ENCODE data around the gene UBE2J1. TPM values are rescaled to one million over a fixed set of nuclear protein-coding genes. Genes with fewer than 3 reads are reported as not detected.

Gene UBE2J1
- total RNA-seq, 1 donor from 2014 or later: 32.8 TPM

- Mint-ChIP-seq H3K4me1 (peaks cover 77% of the 10 kb centered on the region), H3K36me3 (ENCODE audit: low read depth) (peaks cover 12% of the 10 kb centered on the region), H3K4me3 (no peak overlapping the region), H3K27ac (peak overlapping the region; percentile 38), H3K9me3 (no peaks in the 10 kb centered on the region), H3K27me3 (no peaks in the 10 kb centered on the region)
- TF ChIP-seq CTCF (IDR thresholded peaks at IDR 0.05): no peak
- DNase-seq (no peak), ATAC-seq (ENCODE audit: low read depth) (no peak)
- intact Hi-C loops (cut with micrococcal nuclease): no loop called here
- POLR2A ChIA-PET: interaction anchor here (7.0 kb wide), 1 partner anchor 269 kb away, joined by 98 read pairs; the partner anchor contains the start of gene PNRC1
- CTCF ChIA-PET: interaction anchor here (2.8 kb wide), 1 partner anchor 24 kb away, joined by 14 read pairs; no protein-coding TSS in a partner anchor
Measured at GRCh38 chr6:89348372-89348771, 4.2 kb downstream of the UBE2J1 start.

- TF ChIP-seq CTCF (IDR thresholded peaks at IDR 0.05): no peak
- Mint-ChIP-seq H3K9me3 (no peaks in the 10 kb centered on the region), H3K27me3 (no peaks in the 10 kb centered on the region), H3K4me3 (no peak overlapping the region), H3K27ac (peak overlapping the region; percentile 38), H3K36me3 (ENCODE audit: low read depth) (peaks cover 13% of the 10 kb centered on the region), H3K4me1 (peaks cover 74% of the 10 kb centered on the region)
- ChIA-PET CTCF (interaction anchor here (1.0 to 2.8 kb wide), 2 partner anchors 19 to 24 kb away, joined by 9 to 14 read pairs; no protein-coding TSS in a partner anchor), POLR2A (interaction anchor here (1.0 to 7.0 kb wide), 3 partner anchors 65 to 268 kb away, joined by 3 to 98 read pairs (median 4); partner anchors contain the start of genes PM20D2, PNRC1 and RRAGD)
- ATAC-seq (ENCODE audit: low read depth) (no peak), DNase-seq (no peak)
- intact Hi-C loops (cut with micrococcal nuclease): no loop called here
Measured at GRCh38 chr6:89347825-89348224, 4.7 kb downstream of the UBE2J1 start.

- POLR2A ChIA-PET: interaction anchor here (0.6 to 7.0 kb wide), 2 partner anchors 38 to 267 kb away, joined by 4 to 98 read pairs; partner anchors contain the start of gene PNRC1
- H3K36me3 Mint-ChIP-seq (ENCODE audit: low read depth): peaks cover 19% of the 10 kb centered on the region
- peaks cover 67% of the 10 kb centered on the region for H3K4me1 Mint-ChIP-seq
- H3K4me3 Mint-ChIP-seq: no peak overlapping the region
- no peaks in the 10 kb centered on the region for H3K9me3 Mint-ChIP-seq
- H3K27me3 Mint-ChIP-seq: no peaks in the 10 kb centered on the region
- no peak for DNase-seq
- no peak for TF ChIP-seq CTCF (IDR thresholded peaks at IDR 0.05)
- H3K27ac Mint-ChIP-seq: no peak overlapping the region
- ATAC-seq (ENCODE audit: low read depth): no peak
- CTCF ChIA-PET: interaction anchor here (2.8 kb wide), 1 partner anchor 26 kb away, joined by 14 read pairs; no protein-coding TSS in a partner anchor
- intact Hi-C loops (cut with micrococcal nuclease): no loop called here
Measured at GRCh38 chr6:89346433-89346832, 6.1 kb downstream of the UBE2J1 start.

- ChIA-PET POLR2A (interaction anchor here (1.3 kb wide), 1 partner anchor 32 kb away, joined by 6 read pairs; no protein-coding TSS in a partner anchor), CTCF (no interaction called here)
- Mint-ChIP-seq H3K4me1 (peaks cover 16% of the 10 kb centered on the region), H3K36me3 (ENCODE audit: low read depth) (peaks cover 61% of the 10 kb centered on the region), H3K27ac (peak overlapping the region; percentile 35), H3K9me3 (no peaks in the 10 kb centered on the region), H3K4me3 (no peak overlapping the region), H3K27me3 (no peaks in the 10 kb centered on the region)
- TF ChIP-seq CTCF (IDR thresholded peaks at IDR 0.05): no peak
- intact Hi-C loops (cut with micrococcal nuclease): no loop called here
- ATAC-seq (ENCODE audit: low read depth) (no peak), DNase-seq (no peak)
Measured at GRCh38 chr6:89339565-89339964, 13.0 kb downstream of the UBE2J1 start.

- ChIA-PET POLR2A (no interaction called here), CTCF (no interaction called here)
- no peak overlapping the region for H3K4me3 Mint-ChIP-seq
- no peak overlapping the region for H3K27ac Mint-ChIP-seq
- DNase-seq: no peak
- intact Hi-C loops (cut with micrococcal nuclease): no loop called here
- H3K36me3 Mint-ChIP-seq (ENCODE audit: low read depth): peaks cover 71% of the 10 kb centered on the region
- H3K4me1 Mint-ChIP-seq: peaks cover 7% of the 10 kb centered on the region
- no peaks in the 10 kb centered on the region for H3K9me3 Mint-ChIP-seq
- ATAC-seq (ENCODE audit: low read depth): no peak
- H3K27me3 Mint-ChIP-seq: no peaks in the 10 kb centered on the region
- no peak for TF ChIP-seq CTCF (IDR thresholded peaks at IDR 0.05)
Measured at GRCh38 chr6:89335164-89335563, 17.4 kb downstream of the UBE2J1 start.

Measured in activated B cell treated with CpG ODN at 0.5 μM for 24 hours (primary cell).